GM19193 (cell line): ENCODE results near the gene GALNT2.

ENCODE experiments used
- POLR2A ChIP-seq: IDR thresholded peaks from 4 replicates; pipeline ENCODE4 v1.6.1; 2011; ENCODE audit not compliant: insufficient read depth, insufficient read length; ENCODE audit errors: extremely low read depth

GALNT2 gene

DNA sequence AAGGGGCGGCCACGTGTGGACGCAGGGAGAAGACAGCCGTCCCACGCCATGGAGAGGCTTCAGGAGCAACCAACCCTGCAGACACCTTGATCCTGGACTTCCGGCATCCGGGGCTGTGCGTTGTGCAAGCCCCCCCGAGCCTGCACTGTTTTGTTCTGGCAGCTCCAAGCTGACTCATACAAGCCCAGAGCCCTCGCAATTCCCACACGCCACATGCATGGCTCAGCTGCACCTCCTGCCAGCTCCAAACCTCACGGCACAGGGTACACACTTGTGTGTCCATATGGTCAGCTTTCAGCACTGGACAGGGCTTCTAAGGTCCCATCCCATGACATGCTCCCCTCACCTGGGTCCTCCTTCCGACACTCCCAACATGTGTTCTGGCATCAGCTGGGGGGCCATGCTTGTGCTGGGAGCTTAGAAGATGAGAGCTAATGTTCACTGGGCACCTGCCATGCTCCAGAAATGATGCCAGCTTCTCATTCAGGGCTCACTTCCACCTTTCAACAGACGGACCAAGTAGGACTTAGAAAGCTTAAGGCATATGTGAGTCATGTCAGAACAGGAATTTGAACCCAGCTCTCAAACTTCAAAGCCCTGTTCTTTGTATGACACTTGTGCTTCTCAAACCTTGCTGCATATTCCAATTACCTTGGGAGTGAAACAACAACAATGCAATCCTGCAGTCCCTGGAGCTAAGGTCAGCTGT lies 221.8 kb downstream of the GALNT2 start:
- no peak for TF ChIP-seq POLR2A

- TF ChIP-seq POLR2A = no peak
Observed at GRCh38 chr1:230289350-230289644, 222.3 kb downstream of the GALNT2 start.

DNA sequence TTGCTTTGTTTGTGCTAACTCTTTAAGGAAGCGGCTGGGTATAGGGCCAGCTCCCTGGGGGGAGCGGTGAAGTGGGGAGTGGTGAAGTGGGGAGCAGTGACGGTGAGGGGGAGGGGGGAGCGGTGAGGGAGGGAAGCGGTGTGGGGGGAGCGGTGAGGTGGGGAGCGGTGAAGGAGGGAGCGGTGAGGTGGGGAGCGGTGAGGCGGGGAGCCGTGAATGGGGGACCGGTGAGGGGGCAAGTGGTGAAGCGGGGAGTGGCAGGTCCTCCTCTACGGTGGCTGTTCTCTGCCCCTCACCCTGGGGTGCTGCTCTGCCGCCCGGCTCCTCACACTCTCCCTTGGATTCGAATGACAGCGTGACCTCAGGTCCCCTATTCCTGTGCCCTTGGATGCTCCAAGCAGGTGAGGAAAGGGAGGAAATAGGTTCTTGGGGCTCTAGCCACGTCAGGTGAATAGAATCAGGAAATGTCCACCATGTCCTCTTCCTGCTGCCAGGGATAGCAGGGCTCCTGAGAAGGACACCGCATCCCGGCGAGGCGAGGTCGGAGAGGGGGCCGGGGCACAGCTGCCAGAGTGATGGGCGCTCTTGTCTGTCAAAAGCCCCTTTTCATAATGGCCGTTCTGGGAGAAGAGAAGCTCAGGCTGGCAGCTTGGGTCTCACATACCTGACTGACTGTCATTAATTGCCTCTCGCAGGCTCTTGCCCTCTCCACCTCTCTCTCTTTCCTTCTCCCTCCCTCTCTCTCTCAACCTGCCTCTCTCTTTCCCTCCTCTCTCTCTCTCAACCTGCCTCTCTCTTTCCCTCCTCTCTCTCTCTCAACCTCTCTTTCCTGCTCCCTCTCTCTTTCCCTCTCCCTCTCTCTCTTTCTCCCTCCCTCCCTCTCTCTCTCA lies 224.9 kb downstream of the GALNT2 start:
- TF ChIP-seq POLR2A = no peak

DNA sequence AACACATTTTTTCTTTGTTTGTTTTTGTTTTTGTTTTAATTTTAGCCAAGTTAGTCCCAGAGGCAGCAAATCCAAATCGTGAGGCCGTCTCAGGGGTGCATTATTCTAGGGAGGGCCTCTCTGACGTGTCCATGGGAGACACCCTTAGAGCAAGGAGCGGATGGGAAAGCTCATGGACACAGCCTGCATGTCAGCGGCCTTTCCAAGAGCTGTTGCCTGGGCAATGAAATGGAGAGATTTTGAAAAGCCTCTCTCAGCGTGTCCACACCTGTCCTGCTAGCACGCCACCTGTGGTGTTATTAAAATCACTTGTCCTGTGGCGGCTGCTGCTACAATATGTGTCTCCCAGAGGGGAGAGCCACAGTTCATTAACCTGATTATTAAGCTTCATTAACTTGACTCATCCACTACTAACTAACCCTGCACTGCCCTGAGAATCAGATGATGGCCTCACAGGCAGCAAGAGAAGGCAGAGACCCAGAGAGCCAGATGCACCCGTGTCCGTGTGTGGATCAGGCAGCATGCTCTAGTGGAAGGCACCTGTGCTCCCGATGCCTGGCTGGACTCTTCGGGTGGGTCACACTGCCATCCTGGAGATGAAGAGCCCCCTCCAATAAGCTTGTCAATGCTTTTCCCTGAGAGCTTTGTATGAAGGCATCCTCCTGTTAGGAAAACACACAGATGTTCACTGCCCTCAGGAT lies 225.8 kb downstream of the GALNT2 start:
- TF ChIP-seq POLR2A = no peak

DNA sequence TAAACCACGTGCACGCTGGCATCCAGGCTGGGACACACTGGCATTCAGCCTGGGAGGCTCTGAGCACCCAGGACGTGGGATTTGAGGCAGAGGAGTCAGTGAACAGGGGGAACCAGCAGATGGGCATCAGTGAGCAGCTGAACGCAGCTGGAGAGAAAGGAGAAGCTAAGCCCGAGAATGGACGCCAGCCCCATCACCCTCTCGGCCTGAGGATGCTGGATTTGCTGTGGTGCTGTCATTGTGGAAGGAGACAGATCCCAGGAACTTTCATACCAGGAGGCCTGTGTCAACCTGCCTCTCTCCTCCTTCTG lies 226.3 kb downstream of the GALNT2 start:
- no peak for TF ChIP-seq POLR2A

- no peak for TF ChIP-seq POLR2A
Observed at GRCh38 chr1:230295367-230295766, 228.3 kb downstream of the GALNT2 start.

GRCh38 chr1:230299191-230300006 lies 232.4 kb downstream of the GALNT2 start:
- TF ChIP-seq POLR2A = no peak

DNA sequence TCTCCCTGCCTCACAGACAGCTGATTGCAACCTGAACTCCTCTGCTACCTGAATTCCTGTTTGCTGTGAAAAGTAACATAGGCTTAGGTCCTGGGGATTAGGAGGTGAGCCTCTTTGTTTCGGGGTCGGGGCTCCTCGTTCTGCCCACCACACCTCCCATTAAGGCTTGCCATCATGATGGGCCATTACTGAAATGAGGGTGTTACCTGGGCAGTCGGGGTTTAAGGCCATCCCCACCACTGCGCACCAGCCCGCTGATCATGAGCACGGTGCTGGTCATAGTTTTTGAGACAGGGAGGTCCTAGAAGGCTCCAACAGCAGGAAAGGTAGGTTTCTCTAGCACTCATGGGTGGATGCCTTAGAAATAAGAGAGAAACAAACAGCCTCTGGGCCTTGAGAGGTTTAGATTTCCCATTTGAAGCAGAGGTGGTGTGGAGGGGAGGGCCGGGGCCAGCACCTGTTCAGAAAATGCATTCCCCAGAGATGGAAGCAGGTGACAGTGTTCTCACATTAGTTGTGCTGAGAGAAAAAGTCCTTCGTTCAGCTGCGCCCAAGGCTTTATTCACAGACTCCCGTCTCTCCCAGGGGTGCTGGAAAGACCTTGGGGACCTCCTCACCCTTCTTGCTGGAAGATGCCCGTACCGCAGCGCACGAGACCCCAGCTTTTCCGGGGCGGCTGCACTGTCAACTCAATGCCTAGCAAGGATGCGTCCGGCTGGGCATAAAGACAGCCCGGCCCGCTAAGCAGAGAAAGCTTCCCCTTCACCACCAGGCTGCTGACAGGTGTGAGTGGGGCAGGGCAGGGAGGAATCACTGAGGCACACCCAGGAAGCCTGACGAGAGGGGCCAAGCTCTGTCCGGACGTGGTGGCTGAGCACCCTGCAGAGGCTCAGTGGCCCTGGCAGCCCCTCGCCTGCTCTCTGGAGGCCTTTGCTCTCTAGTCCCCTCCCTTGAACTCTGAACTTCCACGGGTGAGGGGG lies 233.6 kb downstream of the GALNT2 start:
- TF ChIP-seq POLR2A = no peak

DNA sequence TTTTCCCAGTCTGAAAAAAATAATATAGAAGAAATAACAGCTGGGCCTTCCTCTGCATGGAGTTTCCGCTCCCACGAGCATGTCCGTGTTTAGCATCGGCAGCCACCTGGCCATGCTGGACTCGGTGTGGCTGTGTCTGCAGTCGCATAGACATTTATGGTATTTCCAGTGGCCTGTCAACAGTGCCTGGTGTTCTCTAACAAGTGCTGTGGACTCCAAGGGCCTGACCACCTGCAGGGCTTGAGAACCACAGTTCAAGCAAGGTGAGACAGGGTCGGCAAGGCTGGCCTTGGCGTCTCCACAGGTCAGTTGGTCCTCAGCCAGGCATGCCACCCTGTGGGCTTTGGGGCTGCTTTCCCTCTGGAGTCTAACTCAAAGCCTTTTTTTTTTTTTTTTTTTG lies 234.3 kb downstream of the GALNT2 start:
- TF ChIP-seq POLR2A = no peak

GRCh38 chr1:230301822-230302221 lies 234.8 kb downstream of the GALNT2 start:
- no peak for TF ChIP-seq POLR2A

- no peak for TF ChIP-seq POLR2A
Observed at GRCh38 chr1:230303069-230303468, 236.0 kb downstream of the GALNT2 start.

- no peak for TF ChIP-seq POLR2A
Observed at GRCh38 chr1:230303822-230304221, 236.8 kb downstream of the GALNT2 start.

DNA sequence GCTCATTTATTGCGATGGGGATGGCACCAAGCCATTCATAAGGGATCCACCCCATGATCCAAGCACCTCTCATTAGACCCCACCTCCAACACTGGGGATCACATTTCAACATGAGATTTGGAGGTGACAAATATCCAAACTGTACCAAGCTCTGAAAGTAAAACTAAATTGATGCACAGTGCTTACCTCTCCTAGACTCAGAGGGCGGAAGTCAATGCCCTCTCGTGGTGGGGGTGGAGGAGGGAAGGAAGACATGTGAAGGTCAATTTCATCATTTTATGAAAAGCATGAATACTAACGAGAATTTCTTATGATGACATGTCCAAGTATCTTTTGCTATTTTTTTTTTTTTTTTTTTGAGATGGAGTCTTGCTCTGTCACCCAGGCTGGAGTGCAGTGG lies 239.1 kb downstream of the GALNT2 start:
- no peak for TF ChIP-seq POLR2A

DNA sequence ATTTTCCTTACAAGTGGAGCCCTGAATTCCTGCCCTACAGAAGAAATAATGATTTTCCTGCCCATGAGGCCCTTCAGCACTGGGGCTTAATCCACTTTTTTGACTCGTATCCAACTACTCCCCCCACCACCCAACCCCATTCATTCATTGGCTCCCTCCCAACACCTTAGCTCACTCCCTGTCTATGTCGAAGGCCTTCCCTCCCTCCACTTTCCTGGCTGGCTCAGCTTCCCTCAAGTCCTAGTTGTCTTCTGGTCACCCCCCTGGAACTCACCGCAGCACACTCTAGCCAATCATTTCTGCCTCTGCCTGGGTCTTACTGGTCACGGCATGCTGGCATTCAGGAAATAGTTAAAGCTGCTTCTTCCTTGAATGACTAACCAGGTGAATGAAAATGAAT lies 240.2 kb downstream of the GALNT2 start:
- no peak for TF ChIP-seq POLR2A
